Measurements from ENCODE around the gene PIWIL1. TPM values are rescaled to one million over a fixed set of nuclear protein-coding genes. Genes with fewer than 3 reads are reported as not detected.

PIWIL1 gene
- total RNA-seq, 2 experiments from 2014 or later = not detected

DNA sequence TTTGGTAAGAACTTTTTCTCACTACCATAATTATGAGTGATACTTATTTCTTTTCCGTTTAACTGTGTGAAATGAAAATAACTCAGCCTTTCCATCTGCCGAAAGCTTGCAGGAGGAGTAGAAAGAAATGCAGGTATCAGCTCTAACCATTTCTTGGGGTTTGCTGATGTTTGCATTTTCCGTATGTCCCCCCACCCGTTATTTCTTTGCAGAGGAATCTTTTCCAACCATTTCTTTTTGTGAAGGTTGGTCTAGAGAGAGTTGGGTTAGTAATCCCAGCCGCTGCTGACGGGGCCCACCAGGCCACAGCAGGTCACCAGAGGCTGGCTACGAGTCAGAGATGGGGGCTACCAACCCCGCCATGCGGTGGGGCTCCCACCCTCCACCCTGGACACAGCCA is 7.0 kb upstream of the PIWIL1 start:
- Mint-ChIP-seq H3K4me3 (no peak overlapping the region), H3K9me3 (no peaks in the 10 kb centered on the region), H3K27me3 (peaks cover 50% of the 10 kb centered on the region), H3K27ac (no peak overlapping the region), H3K4me1 (ENCODE audit: low read depth) (no peaks in the 10 kb centered on the region), H3K36me3 (ENCODE audit: low read depth) (no peaks in the 10 kb centered on the region)
- DNase-seq = no peak
- intact Hi-C loops (cut with DNase I, micrococcal nuclease) = no loop called here
- H3K9me3 ChIP-seq (ENCODE audit: control insufficient read depth in 1 of 2, insufficient read depth in 1 of 2, low read length in 2 of 2) = peaks cover 0 to 7% of the 10 kb centered on the region in 2 experiments
- ChIA-PET POLR2A (no interaction called here), CTCF (no interaction called here)
- no peak overlapping the region for H3K4me3 ChIP-seq (ENCODE audit: low read length)
- ATAC-seq (ENCODE audit: poor library complexity) = no peak
- no peak for TF ChIP-seq CTCF (IDR thresholded peaks at IDR 0.05)
- no peaks in the 10 kb centered on the region for H3K4me1 ChIP-seq (ENCODE audit: insufficient read depth, low read length)
- no peaks in the 10 kb centered on the region for H3K36me3 ChIP-seq (ENCODE audit: insufficient read depth, low read length)
- no peak overlapping the region for H3K27ac ChIP-seq (ENCODE audit: low read depth in 1 of 2, low read length in 2 of 2)
- peaks cover 0 to 4% of the 10 kb centered on the region in 2 experiments for H3K27me3 ChIP-seq (ENCODE audit: control insufficient read depth in 1 of 2, insufficient read depth in 2 of 2, low read length in 2 of 2)

DNA sequence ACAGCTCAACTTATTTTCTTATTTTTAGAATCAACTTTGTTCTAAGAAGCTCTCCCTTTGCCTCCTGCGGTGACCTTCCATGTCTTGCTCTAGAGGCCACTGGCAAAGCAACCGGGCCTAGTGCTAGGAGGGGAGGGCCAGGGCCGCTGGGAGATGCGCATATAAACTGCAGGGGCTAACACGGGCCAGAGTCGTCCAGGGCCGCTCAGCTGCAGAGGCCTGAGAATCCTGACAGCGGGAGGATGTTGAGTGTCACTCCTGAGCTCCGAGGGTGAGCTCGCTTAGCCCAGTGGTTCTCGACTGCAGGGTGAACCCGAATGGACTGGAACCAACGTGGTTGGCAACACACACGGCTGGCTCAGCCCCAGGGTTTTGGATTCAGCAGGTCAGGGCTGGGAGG is 6.5 kb upstream of the PIWIL1 start:
- ATAC-seq (ENCODE audit: poor library complexity) (no peak), DNase-seq (no peak)
- intact Hi-C loops (cut with DNase I, micrococcal nuclease) = no loop called here
- no peaks in the 10 kb centered on the region for H3K4me1 Mint-ChIP-seq (ENCODE audit: low read depth)
- peaks cover 0 to 4% of the 10 kb centered on the region in 2 experiments for H3K27me3 ChIP-seq (ENCODE audit: control insufficient read depth in 1 of 2, insufficient read depth in 2 of 2, low read length in 2 of 2)
- no peak for TF ChIP-seq CTCF (IDR thresholded peaks at IDR 0.05)
- H3K9me3 Mint-ChIP-seq = no peaks in the 10 kb centered on the region
- no peak overlapping the region for H3K4me3 ChIP-seq (ENCODE audit: low read length)
- no peaks in the 10 kb centered on the region for H3K36me3 ChIP-seq (ENCODE audit: insufficient read depth, low read length)
- no peaks in the 10 kb centered on the region for H3K36me3 Mint-ChIP-seq (ENCODE audit: low read depth)
- H3K4me3 Mint-ChIP-seq = no peak overlapping the region
- CTCF ChIA-PET = no interaction called here
- no peak overlapping the region for H3K27ac ChIP-seq (ENCODE audit: low read depth in 1 of 2, low read length in 2 of 2)
- POLR2A ChIA-PET = no interaction called here
- peaks cover 53% of the 10 kb centered on the region for H3K27me3 Mint-ChIP-seq
- peaks cover 0 to 7% of the 10 kb centered on the region in 2 experiments for H3K9me3 ChIP-seq (ENCODE audit: control insufficient read depth in 1 of 2, insufficient read depth in 1 of 2, low read length in 2 of 2)
- H3K27ac Mint-ChIP-seq = no peak overlapping the region
- H3K4me1 ChIP-seq (ENCODE audit: insufficient read depth, low read length) = no peaks in the 10 kb centered on the region

GRCh38 chr12:130333341-130333740 is 4.3 kb upstream of the PIWIL1 start:
- Histone ChIP-seq H3K4me3 (ENCODE audit: low read length) (no peak overlapping the region), H3K36me3 (ENCODE audit: insufficient read depth, low read length) (no peaks in the 10 kb centered on the region), H3K4me1 (ENCODE audit: insufficient read depth, low read length) (no peaks in the 10 kb centered on the region), H3K9me3 (ENCODE audit: control insufficient read depth in 1 of 2, insufficient read depth in 1 of 2, low read length in 2 of 2) (peaks cover 0 to 10% of the 10 kb centered on the region in 2 experiments), H3K27me3 (ENCODE audit: control insufficient read depth in 1 of 2, insufficient read depth in 2 of 2, low read length in 2 of 2) (peaks cover 0 to 4% of the 10 kb centered on the region in 2 experiments), H3K27ac (ENCODE audit: low read depth in 1 of 2, low read length in 2 of 2) (no peak overlapping the region)
- no peaks in the 10 kb centered on the region for H3K36me3 Mint-ChIP-seq (ENCODE audit: low read depth)
- H3K27me3 Mint-ChIP-seq = peaks cover 52% of the 10 kb centered on the region
- intact Hi-C loops (cut with DNase I, micrococcal nuclease) = no loop called here
- H3K27ac Mint-ChIP-seq = no peak overlapping the region
- no peak for TF ChIP-seq CTCF (IDR thresholded peaks at IDR 0.05)
- no peaks in the 10 kb centered on the region for H3K9me3 Mint-ChIP-seq
- H3K4me3 Mint-ChIP-seq = no peak overlapping the region
- CTCF ChIA-PET = no interaction called here
- ATAC-seq (ENCODE audit: poor library complexity) (no peak), DNase-seq (no peak)
- POLR2A ChIA-PET = no interaction called here
- no peaks in the 10 kb centered on the region for H3K4me1 Mint-ChIP-seq (ENCODE audit: low read depth)
